Sigmoid colon (tissue), 4 donors: ENCODE measurements around the gene PDS5A.
"Not testable (repeated sequence)": the region's sequence is repeated elsewhere in the genome, so short reads cannot be mapped to it uniquely, and the experiment has no call there.

Source experiments
- EP300 ChIP-seq, 4 donors: sonication (generic); formaldehyde crosslinking; IDR thresholded peaks; one replicate each; pipeline ENCODE4 v1.6.1; 2017; ENCODE audit warnings: antibody characterized with exemption in 4 of 4
- POLR2AphosphoS5 ChIP-seq, 4 donors: sonication (generic); formaldehyde crosslinking; IDR thresholded peaks; one replicate each; pipeline ENCODE4 v1.6.1; 2017; ENCODE audit warnings: antibody characterized with exemption in 4 of 4
- TF ChIP-seq, protein P1 (sequence below), 4 experiments: fragments of 450-650 bp in 3 of 4; fragments of 200-600 bp in 1 of 4; IDR thresholded peaks; one replicate each; pipeline ENCODE4 v1.5.1; 2016 to 2019; ENCODE audit warnings: antibody characterized with exemption in 4 of 4, mild to moderate bottlenecking in 3 of 4, moderate library complexity in 2 of 4

DNA sequence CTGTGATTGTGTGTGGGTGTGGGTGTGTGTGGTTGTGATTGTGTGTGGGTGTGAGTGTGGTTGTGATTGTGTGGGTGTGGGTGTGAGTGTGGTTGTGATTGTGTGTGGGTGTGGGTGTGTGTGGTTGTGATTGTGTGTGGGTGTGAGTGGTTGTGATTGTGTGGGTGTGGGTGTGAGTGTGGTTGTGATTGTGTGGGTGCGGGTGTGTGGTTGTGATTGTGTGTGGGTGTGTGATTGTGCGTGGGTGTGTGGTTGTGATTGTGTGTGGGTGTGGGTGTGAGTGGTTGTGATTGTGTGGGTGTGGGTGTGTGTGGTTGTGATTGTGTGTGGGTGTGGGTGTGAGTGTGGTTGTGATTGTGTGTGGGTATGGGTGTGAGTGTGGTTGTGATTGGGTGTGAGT, 163.9 kb downstream of the PDS5A start:
- TF ChIP-seq, protein P1, sequence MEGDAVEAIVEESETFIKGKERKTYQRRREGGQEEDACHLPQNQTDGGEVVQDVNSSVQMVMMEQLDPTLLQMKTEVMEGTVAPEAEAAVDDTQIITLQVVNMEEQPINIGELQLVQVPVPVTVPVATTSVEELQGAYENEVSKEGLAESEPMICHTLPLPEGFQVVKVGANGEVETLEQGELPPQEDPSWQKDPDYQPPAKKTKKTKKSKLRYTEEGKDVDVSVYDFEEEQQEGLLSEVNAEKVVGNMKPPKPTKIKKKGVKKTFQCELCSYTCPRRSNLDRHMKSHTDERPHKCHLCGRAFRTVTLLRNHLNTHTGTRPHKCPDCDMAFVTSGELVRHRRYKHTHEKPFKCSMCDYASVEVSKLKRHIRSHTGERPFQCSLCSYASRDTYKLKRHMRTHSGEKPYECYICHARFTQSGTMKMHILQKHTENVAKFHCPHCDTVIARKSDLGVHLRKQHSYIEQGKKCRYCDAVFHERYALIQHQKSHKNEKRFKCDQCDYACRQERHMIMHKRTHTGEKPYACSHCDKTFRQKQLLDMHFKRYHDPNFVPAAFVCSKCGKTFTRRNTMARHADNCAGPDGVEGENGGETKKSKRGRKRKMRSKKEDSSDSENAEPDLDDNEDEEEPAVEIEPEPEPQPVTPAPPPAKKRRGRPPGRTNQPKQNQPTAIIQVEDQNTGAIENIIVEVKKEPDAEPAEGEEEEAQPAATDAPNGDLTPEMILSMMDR (IDR thresholded peaks at IDR 0.05) = not testable (repeated sequence)
- TF ChIP-seq EP300, POLR2AphosphoS5 (IDR thresholded peaks at IDR 0.05): not testable (repeated sequence)
